OCI-LY3 (cell line): ENCODE results near the gene SREBF1.

Experiments used
- H2AFZ ChIP-seq: fragments of 200-600, 300-600 bp; shearing (Covaris generic); 2 replicates; pipeline ENCODE4 v1.6.0; 2014; ENCODE audit warnings: antibody characterized with exemption, low read depth, low read length
- H3K27ac ChIP-seq: fragments of 200-600, 300-600 bp; sonication (generic); 2 replicates; pipeline ENCODE4 v1.5.1; 2014; ENCODE audit warnings: mild to moderate bottlenecking, low read length, moderate library complexity, mixed read lengths
- H3K27me3 ChIP-seq: fragments of 200-600, 300-600 bp; sonication (generic); 2 replicates; pipeline ENCODE4 v1.6.1; 2014; ENCODE audit warnings: low read depth, low read length, mixed read lengths
- H3K36me3 ChIP-seq: fragments of 200-600, 300-600 bp; sonication (generic); replicated peaks from 2 replicates; pipeline ENCODE3; 2014; ENCODE audit warnings: low read depth, low read length, mixed read lengths
- H3K4me1 ChIP-seq: fragments of 300-600, 200-600 bp; sonication (generic); 2 replicates; pipeline ENCODE4 v1.6.1; 2014; ENCODE audit warnings: low read length, mixed read lengths
- H3K4me2 ChIP-seq: fragments of 200-600, 300-600 bp; sonication (generic); 2 replicates; pipeline ENCODE4 v1.6.1; 2014; ENCODE audit warnings: low read length, mixed read lengths
- H3K4me3 ChIP-seq: fragments of 300-600, 200-600 bp; sonication (generic); 2 replicates; pipeline ENCODE4 v1.5.1; 2014; ENCODE audit warnings: antibody characterized with exemption, mild to moderate bottlenecking, low read length, moderate library complexity
- H3K79me2 ChIP-seq: fragments of 300-600, 200-600 bp; shearing (Covaris generic); 2 replicates; pipeline ENCODE4 v1.6.1; 2014; ENCODE audit warnings: mild to moderate bottlenecking, low read length, mixed read lengths
- H3K9ac ChIP-seq: fragments of 300-600, 200-600 bp; shearing (Covaris generic); 2 replicates; pipeline ENCODE4 v1.6.0; 2014; ENCODE audit warnings: mild to moderate bottlenecking, low read length, moderate library complexity
- H3K9me3 ChIP-seq: fragments of 200-600, 300-600 bp; shearing (Covaris generic); 2 replicates; pipeline ENCODE4 v1.6.1; 2014; ENCODE audit warnings: low read length, mixed read lengths; ENCODE audit not compliant: insufficient read depth
- H4K20me1 ChIP-seq: fragments of 200-600, 300-600 bp; sonication (generic); 2 replicates; pipeline ENCODE4 v1.6.1; 2016; ENCODE audit warnings: low read length, mixed read lengths; ENCODE audit not compliant: insufficient read depth
- CTCF ChIP-seq: fragments of 200-600, 300-600 bp; sonication (generic); IDR thresholded peaks from 2 replicates; pipeline ENCODE4 v1.5.1; 2014; ENCODE audit warnings: antibody characterized with exemption, low read length, low read depth
- EZH2phosphoT487 ChIP-seq: fragments of 200-600 bp; shearing (Covaris generic); IDR thresholded peaks from 2 replicates; pipeline ENCODE4 v1.6.1; 2018; ENCODE audit warnings: antibody characterized with exemption, mixed run types, low read depth

SREBF1 gene

GRCh38 chr17:17870247-17870646 lies 33.5 kb upstream of the SREBF1 start:
- Histone ChIP-seq H3K4me2 (no peak overlapping the region), H4K20me1 (no peaks in the 10 kb centered on the region), H2AFZ (no peak overlapping the region), H3K4me1 (0 out of 2 replicates have a peak, but pooled peaks cover 2% of the 10 kb centered on the region), H3K27ac (no peak overlapping the region), H3K9ac (no peak overlapping the region), H3K4me3 (no peak overlapping the region), H3K79me2 (no peaks in the 10 kb centered on the region), H3K9me3 (no peaks in the 10 kb centered on the region), H3K27me3 (no peaks in the 10 kb centered on the region), H3K36me3 (no peaks in the 10 kb centered on the region)
- no peak for TF ChIP-seq CTCF
- no peak for TF ChIP-seq EZH2phosphoT487

GRCh38 chr17:17868641-17869522 lies 32.1 kb upstream of the SREBF1 start:
- Histone ChIP-seq H3K27ac (no peak overlapping the region), H3K36me3 (no peaks in the 10 kb centered on the region), H4K20me1 (no peaks in the 10 kb centered on the region), H3K9me3 (no peaks in the 10 kb centered on the region), H3K4me1 (0 out of 2 replicates have a peak, but pooled peaks cover 2% of the 10 kb centered on the region), H3K4me2 (no peak overlapping the region), H3K4me3 (no peak overlapping the region), H3K9ac (no peak overlapping the region), H3K27me3 (no peaks in the 10 kb centered on the region), H3K79me2 (no peaks in the 10 kb centered on the region), H2AFZ (no peak overlapping the region)
- TF ChIP-seq CTCF (no peak), EZH2phosphoT487 (no peak)

- no peaks in the 10 kb centered on the region for H3K36me3 ChIP-seq
- no peak overlapping the region for H2AFZ ChIP-seq
- H3K4me3 ChIP-seq = no peak overlapping the region
- no peak overlapping the region for H3K9ac ChIP-seq
- 0 out of 2 replicates have a peak, but pooled peaks cover 2% of the 10 kb centered on the region for H3K4me1 ChIP-seq
- H4K20me1 ChIP-seq = no peaks in the 10 kb centered on the region
- TF ChIP-seq EZH2phosphoT487 (no peak), CTCF (no peak)
- H3K4me2 ChIP-seq = no peak overlapping the region
- H3K27ac ChIP-seq = no peak overlapping the region
- H3K79me2 ChIP-seq = no peaks in the 10 kb centered on the region
- no peaks in the 10 kb centered on the region for H3K27me3 ChIP-seq
- no peaks in the 10 kb centered on the region for H3K9me3 ChIP-seq
Measured at GRCh38 chr17:17866897-17867296, 30.1 kb upstream of the SREBF1 start.

- no peak overlapping the region for H3K9ac ChIP-seq
- H3K79me2 ChIP-seq = no peaks in the 10 kb centered on the region
- no peak overlapping the region for H3K4me2 ChIP-seq
- H3K4me1 ChIP-seq = 0 out of 2 replicates have a peak, but pooled peaks cover 2% of the 10 kb centered on the region
- TF ChIP-seq CTCF (no peak), EZH2phosphoT487 (no peak)
- no peaks in the 10 kb centered on the region for H3K36me3 ChIP-seq
- H3K27ac ChIP-seq = no peak overlapping the region
- H3K9me3 ChIP-seq = no peaks in the 10 kb centered on the region
- H3K4me3 ChIP-seq = no peak overlapping the region
- H4K20me1 ChIP-seq = no peaks in the 10 kb centered on the region
- no peak overlapping the region for H2AFZ ChIP-seq
- H3K27me3 ChIP-seq = no peaks in the 10 kb centered on the region
Measured at GRCh38 chr17:17866425-17866824, 29.6 kb upstream of the SREBF1 start.
